ENCODE data around the gene STX18.

Gene STX18

GRCh38 chr4:4496592-4497372 is 45.1 kb downstream of the STX18 start:
- H3K4ac ChIP-seq (ENCODE audit: low read depth, low read length) = peak overlapping the region; percentile 7
- peak overlapping the region; percentile 95 for H4K91ac ChIP-seq (ENCODE audit: low read depth, low read length)
- H3K36me3 ChIP-seq (ENCODE audit: control insufficient read depth in 1 of 2, insufficient read depth in 2 of 2, low read length in 2 of 2) = no peaks in the 10 kb centered on the region
- no peak overlapping the region for H3K4me3 ChIP-seq (ENCODE audit: low read depth, low read length)
- H4K12ac ChIP-seq (ENCODE audit: low read depth, low read length) = no peak overlapping the region
- WGBS (ENCODE audit: extremely low coverage, insufficient coverage, insufficient read length) = no CpG with 5 or more reads among the region's 9 CpGs
- peak overlapping the region; percentile 96 for H3K27ac ChIP-seq (ENCODE audit: low read depth, low read length)
- H3K9me3 ChIP-seq (ENCODE audit: insufficient read depth, low read depth, low read length) = no peaks in the 10 kb centered on the region
- no peaks in the 10 kb centered on the region for H3K27me3 ChIP-seq (ENCODE audit: insufficient read depth, low read length)
- H2BK5ac ChIP-seq (ENCODE audit: low read depth, low read length, poor library complexity) = peak overlapping the region; percentile 84
- peak overlapping the region; percentile 55 for H4K8ac ChIP-seq (ENCODE audit: low read depth, low read length)
- H3K9ac ChIP-seq (ENCODE audit: low read length) = no peak overlapping the region
- peak overlapping the region; percentile 1 for H3K4me2 ChIP-seq (ENCODE audit: low read length)
- H2AK5ac ChIP-seq (ENCODE audit: low read length) = peak overlapping the region; percentile 60
- H3K18ac ChIP-seq (ENCODE audit: low read length) = peak overlapping the region; percentile 91
- H2BK120ac ChIP-seq (ENCODE audit: insufficient read depth, low read length, poor library complexity) = peak overlapping the region; percentile 65
- peak overlapping the region; percentile 70 for H2BK12ac ChIP-seq (ENCODE audit: low read length)
- no peak for DNase-seq
- H3K79me2 ChIP-seq (ENCODE audit: control insufficient read depth, insufficient read depth, low read length, poor library complexity) = peaks cover 4% of the 10 kb centered on the region
- peaks cover 6 to 8% of the 10 kb centered on the region in 2 experiments for H3K4me1 ChIP-seq (ENCODE audit: control insufficient read depth in 1 of 2, insufficient read depth in 2 of 2, low read length in 2 of 2)
- no peak overlapping the region for H3K23ac ChIP-seq (ENCODE audit: low read length)
- peaks cover 8% of the 10 kb centered on the region for H3K79me1 ChIP-seq (ENCODE audit: low read length)
- peak overlapping the region; percentile 1 for H2AFZ ChIP-seq (ENCODE audit: insufficient read depth, low read length, poor library complexity)
- H3K14ac ChIP-seq (ENCODE audit: low read length) = peak overlapping the region; percentile 38

GRCh38 chr4:4494882-4495281 is 47.0 kb downstream of the STX18 start:
- H2BK12ac ChIP-seq (ENCODE audit: low read length) = no peak overlapping the region
- H3K27ac ChIP-seq (ENCODE audit: low read depth, low read length) = no peak overlapping the region
- H3K9me3 ChIP-seq (ENCODE audit: insufficient read depth, low read depth, low read length) = no peaks in the 10 kb centered on the region
- no peaks in the 10 kb centered on the region for H3K36me3 ChIP-seq (ENCODE audit: control insufficient read depth in 1 of 2, insufficient read depth in 2 of 2, low read length in 2 of 2)
- H2BK5ac ChIP-seq (ENCODE audit: low read depth, low read length, poor library complexity) = no peak overlapping the region
- H3K18ac ChIP-seq (ENCODE audit: low read length) = no peak overlapping the region
- peaks cover 4% of the 10 kb centered on the region for H3K79me2 ChIP-seq (ENCODE audit: control insufficient read depth, insufficient read depth, low read length, poor library complexity)
- no peak overlapping the region for H2BK120ac ChIP-seq (ENCODE audit: insufficient read depth, low read length, poor library complexity)
- no peaks in the 10 kb centered on the region for H3K27me3 ChIP-seq (ENCODE audit: insufficient read depth, low read length)
- no peak overlapping the region for H4K8ac ChIP-seq (ENCODE audit: low read depth, low read length)
- DNase-seq = no peak
- no peak overlapping the region for H3K4ac ChIP-seq (ENCODE audit: low read depth, low read length)
- no peak overlapping the region for H4K12ac ChIP-seq (ENCODE audit: low read depth, low read length)
- no peak overlapping the region for H3K4me2 ChIP-seq (ENCODE audit: low read length)
- peaks cover 6% of the 10 kb centered on the region in 2 experiments for H3K4me1 ChIP-seq (ENCODE audit: control insufficient read depth in 1 of 2, insufficient read depth in 2 of 2, low read length in 2 of 2)
- no peak overlapping the region for H3K23ac ChIP-seq (ENCODE audit: low read length)
- no peak overlapping the region for H4K91ac ChIP-seq (ENCODE audit: low read depth, low read length)
- no peak overlapping the region for H3K4me3 ChIP-seq (ENCODE audit: low read depth, low read length)
- peaks cover 8% of the 10 kb centered on the region for H3K79me1 ChIP-seq (ENCODE audit: low read length)
- no peak overlapping the region for H2AFZ ChIP-seq (ENCODE audit: insufficient read depth, low read length, poor library complexity)
- H2AK5ac ChIP-seq (ENCODE audit: low read length) = no peak overlapping the region
- no peak overlapping the region for H3K14ac ChIP-seq (ENCODE audit: low read length)
- no peak overlapping the region for H3K9ac ChIP-seq (ENCODE audit: low read length)

GRCh38 chr4:4492161-4492847 is 49.5 kb downstream of the STX18 start:
- Histone ChIP-seq H3K14ac (ENCODE audit: low read length) (no peak overlapping the region), H3K4me3 (ENCODE audit: low read depth, low read length) (no peak overlapping the region), H2AK5ac (ENCODE audit: low read length) (no peak overlapping the region), H4K12ac (ENCODE audit: low read depth, low read length) (no peak overlapping the region), H3K36me3 (ENCODE audit: control insufficient read depth in 1 of 2, insufficient read depth in 2 of 2, low read length in 2 of 2) (no peaks in the 10 kb centered on the region), H3K79me1 (ENCODE audit: low read length) (peaks cover 8% of the 10 kb centered on the region), H3K4me1 (ENCODE audit: control insufficient read depth in 1 of 2, insufficient read depth in 2 of 2, low read length in 2 of 2) (peaks cover 6% of the 10 kb centered on the region in 2 experiments), H4K91ac (ENCODE audit: low read depth, low read length) (no peak overlapping the region), H3K18ac (ENCODE audit: low read length) (no peak overlapping the region), H4K8ac (ENCODE audit: low read depth, low read length) (no peak overlapping the region), H3K4me2 (ENCODE audit: low read length) (no peak overlapping the region), H3K79me2 (ENCODE audit: control insufficient read depth, insufficient read depth, low read length, poor library complexity) (peaks cover 4% of the 10 kb centered on the region), H3K27ac (ENCODE audit: low read depth, low read length) (no peak overlapping the region), H2BK5ac (ENCODE audit: low read depth, low read length, poor library complexity) (no peak overlapping the region), H2BK12ac (ENCODE audit: low read length) (no peak overlapping the region), H2AFZ (ENCODE audit: insufficient read depth, low read length, poor library complexity) (no peak overlapping the region), H3K27me3 (ENCODE audit: insufficient read depth, low read length) (no peaks in the 10 kb centered on the region), H2BK120ac (ENCODE audit: insufficient read depth, low read length, poor library complexity) (no peak overlapping the region), H3K9ac (ENCODE audit: low read length) (no peak overlapping the region), H3K4ac (ENCODE audit: low read depth, low read length) (no peak overlapping the region), H3K9me3 (ENCODE audit: insufficient read depth, low read depth, low read length) (no peaks in the 10 kb centered on the region), H3K23ac (ENCODE audit: low read length) (no peak overlapping the region)
- no CpG with 5 or more reads among the region's 6 CpGs for WGBS (ENCODE audit: extremely low coverage, insufficient coverage, insufficient read length)
- no peak for DNase-seq

GRCh38 chr4:4491396-4491893 is 50.4 kb downstream of the STX18 start:
- H3K79me2 ChIP-seq (ENCODE audit: control insufficient read depth, insufficient read depth, low read length, poor library complexity) = peaks cover 4% of the 10 kb centered on the region
- H3K27ac ChIP-seq (ENCODE audit: low read depth, low read length) = no peak overlapping the region
- H3K18ac ChIP-seq (ENCODE audit: low read length) = no peak overlapping the region
- no peaks in the 10 kb centered on the region for H3K36me3 ChIP-seq (ENCODE audit: control insufficient read depth in 1 of 2, insufficient read depth in 2 of 2, low read length in 2 of 2)
- H3K9me3 ChIP-seq (ENCODE audit: insufficient read depth, low read depth, low read length) = no peaks in the 10 kb centered on the region
- no peak overlapping the region for H3K14ac ChIP-seq (ENCODE audit: low read length)
- H3K79me1 ChIP-seq (ENCODE audit: low read length) = peaks cover 5% of the 10 kb centered on the region
- H4K12ac ChIP-seq (ENCODE audit: low read depth, low read length) = no peak overlapping the region
- H2AFZ ChIP-seq (ENCODE audit: insufficient read depth, low read length, poor library complexity) = no peak overlapping the region
- no peak overlapping the region for H2AK5ac ChIP-seq (ENCODE audit: low read length)
- H4K8ac ChIP-seq (ENCODE audit: low read depth, low read length) = no peak overlapping the region
- H4K91ac ChIP-seq (ENCODE audit: low read depth, low read length) = no peak overlapping the region
- no peak overlapping the region for H3K4me2 ChIP-seq (ENCODE audit: low read length)
- H3K9ac ChIP-seq (ENCODE audit: low read length) = no peak overlapping the region
- H3K4me1 ChIP-seq (ENCODE audit: control insufficient read depth in 1 of 2, insufficient read depth in 2 of 2, low read length in 2 of 2) = peaks cover 4 to 5% of the 10 kb centered on the region in 2 experiments
- no peak for DNase-seq
- no peak overlapping the region for H2BK5ac ChIP-seq (ENCODE audit: low read depth, low read length, poor library complexity)
- H3K23ac ChIP-seq (ENCODE audit: low read length) = no peak overlapping the region
- H3K4ac ChIP-seq (ENCODE audit: low read depth, low read length) = no peak overlapping the region
- no peak overlapping the region for H2BK12ac ChIP-seq (ENCODE audit: low read length)
- no peak overlapping the region for H3K4me3 ChIP-seq (ENCODE audit: low read depth, low read length)
- H2BK120ac ChIP-seq (ENCODE audit: insufficient read depth, low read length, poor library complexity) = no peak overlapping the region
- H3K27me3 ChIP-seq (ENCODE audit: insufficient read depth, low read length) = no peaks in the 10 kb centered on the region
- no CpG with 5 or more reads among the region's 8 CpGs for WGBS (ENCODE audit: extremely low coverage, insufficient coverage, insufficient read length)

Measured in trophoblast cell (in vitro differentiated cells and primary cell).